Anterior cingulate cortex (tissue), 58 donors: ENCODE results near the gene CCDC7.
"Not testable (repeated sequence)": the region's sequence is repeated elsewhere in the genome, so short reads cannot be mapped to it uniquely, and the experiment has no call there.

ENCODE experiments used
- DNase-seq, 58 donors: peaks; one replicate each; lab custom pipeline; 2025; lab: John Stamatoyannopoulos, UW

Gene CCDC7

DNA sequence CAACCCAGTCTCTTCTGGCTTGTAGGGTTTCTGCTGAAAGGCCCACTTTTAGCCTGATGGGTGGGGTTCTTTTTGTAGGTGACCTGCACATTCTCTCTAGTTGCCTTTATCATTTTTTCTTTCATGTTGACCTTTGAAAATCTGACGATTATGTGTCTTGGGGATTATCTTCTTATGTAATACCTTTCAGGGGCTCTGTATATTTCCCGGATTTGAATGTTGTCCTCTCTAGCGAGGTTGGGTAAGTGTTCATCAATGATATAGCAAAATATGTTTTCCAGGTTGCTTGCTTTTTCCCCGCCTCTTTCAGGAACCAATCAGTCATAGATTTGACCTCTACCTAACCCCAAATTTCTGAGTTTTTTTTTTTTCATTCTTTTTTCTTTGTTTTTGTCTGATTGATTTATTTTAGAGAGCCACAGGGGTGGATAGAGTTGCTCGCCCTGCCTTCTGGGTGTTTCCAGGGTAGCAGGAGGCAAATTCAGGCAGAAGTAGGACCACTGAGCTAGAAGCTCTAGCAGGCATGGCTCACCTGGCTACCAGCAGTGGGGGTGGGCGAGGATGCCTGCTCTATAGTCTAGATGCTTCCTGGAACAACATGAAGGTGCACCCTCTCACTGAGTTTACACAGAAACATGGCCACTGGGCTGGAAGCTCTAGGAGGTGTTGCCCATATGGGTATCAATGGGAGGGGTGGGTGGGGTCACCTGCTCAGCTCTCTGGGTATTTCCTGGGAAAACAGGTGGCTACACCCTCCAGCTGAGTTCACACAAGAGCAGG lies 94.9 kb downstream of the CCDC7 start:
- DNase-seq: no peak

DNA sequence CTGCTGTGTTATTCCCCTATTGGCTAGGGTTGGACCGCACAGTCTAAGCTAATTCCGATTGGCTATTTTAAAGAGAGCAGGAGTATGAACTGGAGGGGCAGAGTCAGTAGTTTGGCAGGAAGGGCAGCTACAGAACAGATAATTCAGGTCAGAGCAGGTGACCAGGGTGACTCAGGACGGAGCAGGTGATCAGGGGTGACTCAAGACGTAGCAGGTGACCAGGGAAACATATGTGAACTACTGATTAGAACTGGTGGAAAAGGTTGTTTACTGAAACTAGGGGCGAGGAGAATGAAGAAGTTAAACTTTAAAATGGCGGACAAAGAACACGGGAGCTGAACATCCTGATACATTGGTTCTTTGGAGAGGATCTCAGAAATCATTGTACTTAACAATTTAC lies 102.3 kb downstream of the CCDC7 start:
- no peak for DNase-seq

DNA sequence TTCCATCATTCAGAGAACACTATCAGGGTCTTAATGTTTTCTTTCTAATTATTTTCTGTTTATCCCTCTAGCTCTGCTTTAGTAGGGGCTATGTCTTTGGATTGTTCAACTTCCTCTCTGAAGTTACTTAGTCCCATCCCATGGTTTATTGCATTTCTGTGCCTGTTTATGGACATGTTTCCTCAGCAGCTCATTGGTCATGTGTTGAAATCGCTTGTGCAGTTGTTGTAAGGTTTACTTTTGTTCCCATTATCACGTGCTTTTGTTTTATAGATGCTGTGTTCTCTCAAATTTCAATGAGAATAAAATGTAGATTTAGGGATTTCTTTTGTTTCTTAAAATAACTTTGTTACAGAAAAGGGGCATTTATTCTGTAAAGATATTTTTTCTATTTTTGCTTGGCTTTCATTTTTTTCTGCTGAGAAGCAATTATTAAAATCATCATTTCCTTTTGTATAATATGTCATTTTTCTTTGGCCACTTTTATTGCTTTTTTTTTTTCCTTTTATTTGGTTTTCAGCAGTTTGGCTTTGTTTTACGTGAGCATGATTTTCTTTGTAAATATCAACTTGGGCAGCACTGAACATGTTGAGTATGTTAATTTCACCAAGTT lies 110.9 kb downstream of the CCDC7 start:
- no peak for DNase-seq

DNA sequence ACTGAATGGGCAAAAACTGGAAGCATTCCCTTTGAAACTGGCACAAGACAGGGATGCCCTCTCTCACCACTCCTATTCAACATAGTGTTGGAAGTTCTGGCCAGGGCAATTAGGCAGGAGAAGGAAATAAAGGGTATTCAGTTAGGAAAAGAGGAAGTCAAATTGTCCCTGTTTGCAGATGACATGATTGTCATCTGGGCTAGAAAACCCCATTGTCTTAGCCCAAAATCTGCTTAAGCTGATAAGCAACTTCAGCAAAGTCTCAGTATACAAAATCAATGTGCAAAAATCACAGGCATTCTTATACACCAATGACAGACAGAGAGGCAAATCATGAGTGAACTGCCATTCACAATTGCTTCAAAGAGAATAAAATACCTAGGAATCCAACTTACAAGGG lies 116.8 kb downstream of the CCDC7 start:
- DNase-seq: not testable (repeated sequence)

DNA sequence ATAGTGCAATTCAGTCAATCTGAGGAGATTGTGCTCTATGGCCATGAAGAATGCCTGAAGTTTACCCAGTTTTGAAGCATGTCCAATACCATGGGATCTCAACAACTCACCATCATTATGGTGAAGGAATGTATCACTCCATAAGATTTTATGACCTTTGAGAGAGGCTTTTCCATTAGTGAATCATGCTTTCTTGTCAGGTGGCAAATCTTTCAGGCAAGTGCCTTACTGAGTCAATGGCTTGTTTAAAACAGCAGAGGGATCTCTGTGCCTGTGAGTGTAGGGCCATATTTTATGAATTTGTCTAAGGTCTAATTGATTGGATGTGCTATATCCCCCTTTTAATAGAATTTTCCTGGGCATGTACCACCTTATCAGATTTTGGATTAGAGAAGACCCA lies 131.5 kb downstream of the CCDC7 start:
- no peak for DNase-seq

DNA sequence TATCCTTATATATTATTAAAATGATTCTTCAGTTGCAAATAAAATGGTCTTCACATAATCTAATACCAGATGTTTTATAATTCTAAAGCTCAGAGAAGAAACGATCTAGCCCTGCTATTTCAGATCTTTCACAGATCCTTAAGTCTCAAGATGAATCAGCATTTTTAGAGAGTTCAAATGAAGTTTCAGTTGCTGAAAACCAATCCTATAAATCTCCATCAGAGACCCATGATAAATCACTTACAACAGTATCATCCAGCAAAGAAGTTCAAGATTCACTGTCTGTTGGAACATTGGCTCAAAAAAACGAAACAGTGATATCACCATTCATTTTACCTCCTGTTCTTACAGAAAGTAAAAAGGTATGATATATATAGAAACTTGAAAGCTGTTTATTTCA lies 137.0 kb downstream of the CCDC7 start:
- no peak for DNase-seq

DNA sequence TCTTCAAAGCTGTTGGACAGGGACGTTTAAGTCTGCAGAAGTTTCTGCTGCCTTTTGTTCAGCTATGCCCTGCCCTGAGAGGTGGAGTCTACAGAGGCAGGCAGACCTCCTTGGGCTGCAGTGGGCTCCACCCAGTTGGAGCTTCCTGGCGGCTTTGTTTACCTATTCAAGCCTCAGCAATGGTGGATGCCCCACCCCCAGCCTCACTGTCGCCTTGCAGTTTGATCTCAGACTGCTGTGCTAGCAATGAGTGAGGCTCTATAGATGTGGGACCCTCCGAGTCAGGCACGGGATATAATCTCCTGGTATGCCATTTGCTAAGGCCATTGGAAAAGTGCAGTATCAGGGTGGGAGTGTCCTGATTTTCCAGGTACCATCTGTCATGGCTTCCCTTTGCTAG lies 152.1 kb downstream of the CCDC7 start:
- not testable (repeated sequence) for DNase-seq

DNA sequence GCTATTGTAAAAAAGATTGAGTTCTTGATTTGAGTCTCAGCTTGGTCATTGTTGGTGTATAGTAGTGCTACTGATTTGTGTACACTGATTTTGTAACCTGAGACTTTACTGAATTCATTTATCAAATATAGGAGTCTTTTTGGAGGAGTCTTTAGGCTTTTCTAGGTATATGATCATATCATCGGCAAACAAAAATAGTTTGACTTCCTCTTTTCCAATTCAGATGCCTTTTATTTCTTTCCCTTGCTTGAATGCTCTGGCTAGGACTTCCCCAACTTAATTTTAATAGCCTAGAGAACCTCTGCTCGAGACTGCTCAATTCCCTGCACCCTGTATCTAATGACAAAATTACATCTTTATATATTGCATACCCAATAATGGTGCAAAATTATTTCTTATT lies 154.4 kb downstream of the CCDC7 start:
- no peak for DNase-seq

DNA sequence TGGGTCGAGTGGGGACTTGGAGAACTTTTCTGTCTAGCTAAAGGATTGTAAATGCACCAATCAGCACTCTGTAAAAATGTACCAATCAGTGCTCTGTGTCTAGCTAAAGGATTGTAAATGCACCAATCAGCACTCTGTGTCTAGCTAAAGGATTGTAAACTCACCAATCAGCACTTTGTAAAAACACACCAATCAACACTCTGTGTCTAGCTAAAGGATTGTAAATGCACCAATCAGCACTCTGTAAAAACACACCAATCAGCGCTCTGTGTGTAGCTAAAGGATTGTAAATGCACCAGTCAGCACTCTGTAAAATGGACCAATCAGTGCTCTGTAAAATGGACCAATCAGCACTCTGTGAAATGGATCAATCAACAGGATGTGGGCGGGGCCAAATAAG lies 155.6 kb downstream of the CCDC7 start:
- DNase-seq: not testable (repeated sequence)

DNA sequence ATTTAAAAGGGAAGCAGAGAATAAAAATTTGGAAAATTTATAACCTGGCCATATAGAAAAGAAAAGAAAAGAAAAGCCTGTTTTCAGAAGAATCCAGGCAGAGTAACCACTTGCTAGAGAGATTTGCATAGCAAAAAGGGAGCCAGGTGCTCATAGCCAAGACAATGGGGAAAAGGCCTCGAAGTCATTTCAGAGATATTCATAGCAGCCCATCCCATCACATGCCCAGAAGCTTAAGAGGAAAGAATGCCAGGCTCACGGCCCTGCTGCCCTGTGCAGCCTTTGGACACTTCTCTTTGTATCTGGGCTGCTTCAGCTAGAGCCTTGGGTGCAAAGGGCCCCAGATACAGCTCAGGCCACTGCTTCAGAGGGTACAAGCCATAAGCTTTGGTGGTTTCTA lies 159.8 kb downstream of the CCDC7 start:
- DNase-seq: no peak

DNA sequence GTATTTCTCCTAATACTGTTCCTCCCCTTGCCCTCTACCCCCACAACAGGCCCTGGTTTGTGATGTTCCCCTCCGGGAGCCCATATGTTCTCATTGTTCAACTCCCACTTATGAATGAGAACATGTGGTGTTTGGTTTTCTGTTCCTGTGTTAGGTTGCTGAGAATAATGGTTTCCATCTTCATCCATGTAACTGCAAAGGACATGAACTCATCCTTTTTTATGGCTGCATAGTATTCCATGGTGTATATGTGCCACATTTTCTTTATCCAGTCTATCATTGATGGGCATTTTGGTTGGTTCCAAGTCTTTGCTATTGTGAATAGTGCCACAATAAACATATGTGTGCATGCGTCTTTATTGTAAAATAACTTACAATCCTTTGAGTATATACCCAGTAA lies 164.6 kb downstream of the CCDC7 start:
- not testable (repeated sequence) for DNase-seq

DNA sequence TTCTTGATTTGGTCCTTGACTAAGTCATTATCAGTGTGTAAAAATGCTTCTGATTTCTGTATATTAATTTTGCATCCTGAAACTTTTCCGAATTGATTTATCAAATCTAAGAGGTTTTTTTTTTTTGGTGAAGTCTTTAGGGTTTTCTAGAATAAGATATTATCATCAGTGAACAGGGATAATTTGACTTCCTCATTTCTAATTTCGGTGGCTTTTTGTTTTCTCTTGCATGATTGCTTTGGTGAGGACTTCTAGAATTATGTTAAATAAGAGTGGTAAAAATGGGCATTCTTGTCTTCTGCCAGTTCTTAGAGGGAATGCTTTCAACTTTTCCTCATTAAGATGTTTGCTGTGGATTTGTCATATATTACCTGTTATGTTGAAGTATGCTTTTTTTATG lies 170.5 kb downstream of the CCDC7 start:
- no peak for DNase-seq

DNA sequence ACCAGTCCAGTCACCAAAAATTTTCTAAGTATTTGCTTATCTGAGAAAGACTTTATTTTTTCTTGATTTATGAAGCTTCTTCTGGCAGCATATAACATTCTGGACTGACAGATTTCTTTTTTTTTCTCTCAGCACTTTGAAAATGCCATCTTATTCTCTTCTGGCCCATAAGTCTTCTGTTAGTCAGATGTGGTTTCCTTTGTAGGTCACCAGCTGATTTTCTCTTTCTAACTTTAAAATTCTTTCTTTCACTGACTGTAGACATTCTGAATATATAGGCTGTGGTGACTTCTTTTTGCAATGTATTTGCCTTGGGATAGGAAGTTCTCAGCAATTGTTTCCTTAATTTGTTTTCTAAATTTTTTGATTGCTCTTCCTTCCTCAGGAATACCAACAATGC lies 172.5 kb downstream of the CCDC7 start:
- DNase-seq: no peak

DNA sequence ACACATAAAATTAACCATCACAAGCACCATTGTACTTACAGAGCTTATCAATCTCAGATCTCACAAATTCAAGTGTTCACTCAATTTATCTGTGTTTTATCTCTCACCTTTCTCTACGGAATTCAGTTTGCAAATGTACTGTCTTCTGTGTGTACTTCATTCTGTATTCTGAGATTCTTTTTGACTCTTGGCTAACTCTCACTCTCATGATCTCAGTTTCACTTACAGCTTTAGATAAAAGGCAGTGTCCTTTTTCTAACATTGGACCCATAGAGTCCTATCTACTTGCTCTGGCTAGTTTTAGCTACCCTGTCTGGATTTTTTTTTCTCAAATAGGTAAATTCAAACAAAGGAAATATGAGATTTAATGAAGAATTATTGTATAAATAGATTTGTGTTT lies 176.0 kb downstream of the CCDC7 start:
- no peak for DNase-seq

DNA sequence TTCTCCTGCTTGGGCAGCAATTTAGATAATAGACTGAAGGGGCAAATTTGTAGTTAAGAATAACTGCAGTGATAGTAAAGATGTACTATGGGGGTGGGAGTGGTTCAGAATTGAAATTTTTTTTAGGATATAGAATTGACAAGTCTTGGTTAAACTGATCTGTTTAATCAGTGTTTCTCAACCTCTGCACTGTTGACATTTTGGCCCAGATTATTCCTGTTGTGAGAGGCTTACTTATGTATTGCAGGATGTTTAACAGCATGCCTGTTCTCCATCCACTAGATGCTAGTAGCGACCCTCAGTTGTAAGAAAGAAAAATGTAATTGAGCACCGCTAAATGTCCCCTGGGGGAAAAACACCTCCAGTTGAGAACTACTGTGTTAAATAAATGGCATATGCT lies 176.5 kb downstream of the CCDC7 start:
- DNase-seq: no peak

DNA sequence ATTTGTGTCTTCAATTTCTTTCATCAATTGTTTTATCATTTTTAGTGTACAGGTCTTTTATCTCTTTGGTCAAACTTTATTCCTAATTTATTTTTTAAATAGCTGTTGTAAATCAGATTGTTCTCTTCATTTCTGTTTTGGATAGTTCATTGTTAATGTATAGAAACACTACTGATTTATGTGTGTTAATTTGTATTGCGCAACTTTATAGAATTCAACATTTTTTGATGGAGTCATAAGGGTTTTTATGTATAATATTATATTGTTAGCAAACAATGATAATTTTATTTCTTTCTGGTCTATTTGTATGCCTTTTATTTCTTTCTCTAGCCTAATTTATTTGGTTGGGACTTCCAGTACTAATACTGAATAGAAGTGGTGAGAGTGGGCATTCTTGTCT lies 181.2 kb downstream of the CCDC7 start:
- DNase-seq: no peak

DNA sequence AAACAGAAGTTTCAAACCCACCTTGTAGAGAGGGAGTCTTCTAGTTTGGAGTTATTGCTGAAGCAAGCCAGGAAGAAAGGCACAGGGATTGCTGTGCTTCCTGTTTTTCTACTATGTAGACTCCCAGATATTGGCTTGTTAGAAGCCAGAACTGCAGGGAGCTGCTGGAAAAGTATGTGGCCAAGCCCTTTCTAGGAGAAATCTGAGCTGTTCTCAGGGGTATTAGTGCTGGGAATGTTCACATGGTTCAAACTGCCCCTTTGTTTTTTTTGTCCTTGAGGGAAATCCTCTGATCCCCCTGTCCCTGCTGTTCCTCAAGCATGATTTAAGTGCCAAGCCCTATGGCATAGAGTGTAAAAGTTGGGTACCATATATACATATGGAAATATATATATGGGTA lies 184.0 kb downstream of the CCDC7 start:
- DNase-seq: no peak

DNA sequence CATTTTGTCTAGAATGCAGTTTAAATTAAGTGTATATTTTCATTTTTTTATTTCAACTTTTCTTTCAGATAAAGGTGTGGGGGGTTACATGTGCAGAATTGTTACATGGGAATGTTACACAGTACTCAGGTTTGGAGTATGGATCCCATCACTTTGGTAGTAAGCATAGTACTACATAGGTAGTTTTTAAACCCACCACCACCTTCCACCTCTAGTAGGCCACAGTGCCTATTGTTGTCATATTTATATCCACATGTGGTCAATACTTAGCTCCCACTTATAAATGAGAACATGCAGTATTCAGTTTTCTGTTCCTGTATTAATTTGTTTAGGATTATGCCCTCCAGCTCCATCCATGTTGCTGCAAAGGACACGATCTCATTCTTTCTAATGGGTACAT lies 200.6 kb downstream of the CCDC7 start:
- DNase-seq: no peak

DNA sequence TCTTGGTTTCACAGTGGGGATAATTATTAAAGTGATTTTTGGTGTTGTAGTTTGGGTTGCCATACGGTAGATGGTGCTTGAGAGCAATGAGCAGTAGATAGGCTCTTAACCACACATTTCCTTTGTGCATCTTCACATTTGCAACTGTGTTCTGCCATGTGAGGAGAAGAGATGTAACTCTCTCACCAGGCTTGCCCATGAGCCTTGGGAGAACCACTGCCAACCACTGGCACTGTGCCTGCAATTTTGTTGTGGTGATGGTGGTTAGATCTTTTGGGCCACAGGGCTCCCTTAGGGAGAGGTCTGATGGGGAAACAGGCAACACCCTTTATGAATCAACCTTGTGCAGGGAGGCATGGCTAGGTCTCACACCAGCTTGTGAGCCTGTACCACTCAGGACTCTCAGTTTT lies 204.3 kb downstream of the CCDC7 start:
- no peak for DNase-seq

DNA sequence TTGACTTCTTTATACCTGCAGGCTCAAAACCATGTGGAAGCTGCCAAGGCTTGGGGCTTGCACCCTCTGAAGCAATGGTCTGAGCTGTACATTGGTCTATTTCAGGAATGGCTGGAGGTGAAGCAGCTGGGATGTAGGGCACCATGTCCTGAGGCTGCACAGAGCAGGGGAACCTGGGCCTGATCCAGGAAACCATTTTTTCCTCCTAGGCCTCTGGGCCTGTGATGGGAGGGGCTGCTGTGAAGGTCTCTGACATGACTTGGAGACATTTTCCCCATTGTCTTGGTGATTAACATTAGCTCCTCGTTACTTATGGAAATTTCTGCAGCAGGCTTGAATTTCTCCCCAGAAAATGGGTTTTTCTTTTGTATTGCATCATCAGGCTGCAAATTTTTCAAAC lies 211.5 kb downstream of the CCDC7 start:
- not testable (repeated sequence) for DNase-seq

DNA sequence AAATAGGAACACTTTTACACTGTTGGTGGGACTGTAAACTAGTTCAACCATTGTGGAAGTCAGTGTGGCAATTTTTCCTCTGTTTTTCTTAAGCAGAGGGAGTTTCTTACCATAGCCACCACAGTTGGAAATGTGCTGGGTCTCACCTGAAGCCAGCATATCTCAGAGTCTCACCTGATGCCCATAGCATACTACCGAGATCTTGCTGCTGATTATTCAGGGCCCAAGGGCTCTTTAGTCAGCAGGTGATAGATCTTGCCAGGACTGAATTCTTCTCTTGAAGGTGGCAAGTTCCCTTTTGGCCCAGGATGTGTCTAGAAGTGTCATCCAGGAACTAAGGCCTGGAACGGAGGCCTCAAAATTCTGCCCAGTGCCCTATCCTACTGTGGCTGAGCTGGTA lies 215.4 kb downstream of the CCDC7 start:
- DNase-seq: no peak

DNA sequence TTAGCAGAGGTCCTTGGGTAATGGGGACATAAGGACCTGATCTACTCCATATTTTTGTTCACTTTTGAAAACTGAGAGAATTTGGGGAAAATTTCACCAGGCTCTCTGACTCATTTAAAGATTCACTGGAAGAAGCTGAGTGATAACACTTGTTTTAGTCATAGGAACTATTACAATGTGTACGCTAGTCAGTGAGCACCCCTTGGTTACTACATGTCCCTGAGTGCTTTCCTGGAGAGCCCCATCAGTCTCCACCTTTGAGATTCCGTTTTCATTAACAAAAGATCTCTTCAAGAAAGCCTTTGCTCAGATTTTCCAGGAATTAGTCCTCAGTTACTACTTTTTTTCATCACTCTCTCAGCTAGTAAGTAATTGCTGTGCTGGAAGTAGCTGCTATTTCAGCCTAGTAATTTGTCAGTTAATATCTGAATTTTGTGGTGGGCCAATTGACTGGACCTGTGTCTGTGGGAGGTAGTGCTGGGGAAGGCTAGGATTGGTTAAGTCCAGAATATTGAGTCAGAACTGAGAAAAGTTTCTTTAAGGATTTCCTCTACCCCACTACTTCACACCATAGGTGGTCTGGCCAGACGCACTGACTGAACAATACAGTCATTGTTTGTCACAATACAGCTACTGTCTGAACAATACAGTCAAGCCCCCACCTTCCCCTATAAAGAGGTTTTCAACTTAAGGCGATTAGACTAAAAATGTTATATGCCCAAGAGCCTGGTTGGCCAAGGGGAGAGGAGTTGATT lies 235.0 kb downstream of the CCDC7 start:
- no peak for DNase-seq
